ENCODE measurements around the gene SH3TC1. TPM values are rescaled to one million over a fixed set of nuclear protein-coding genes. Genes with fewer than 3 reads are reported as not detected.

The SH3TC1 gene
- total and polyA plus RNA-seq, 2 of the 13 experiments (the other 11 are each of a cell fraction or from before 2014, with no cell fraction given): 14.9 to 21.8 TPM

DNA sequence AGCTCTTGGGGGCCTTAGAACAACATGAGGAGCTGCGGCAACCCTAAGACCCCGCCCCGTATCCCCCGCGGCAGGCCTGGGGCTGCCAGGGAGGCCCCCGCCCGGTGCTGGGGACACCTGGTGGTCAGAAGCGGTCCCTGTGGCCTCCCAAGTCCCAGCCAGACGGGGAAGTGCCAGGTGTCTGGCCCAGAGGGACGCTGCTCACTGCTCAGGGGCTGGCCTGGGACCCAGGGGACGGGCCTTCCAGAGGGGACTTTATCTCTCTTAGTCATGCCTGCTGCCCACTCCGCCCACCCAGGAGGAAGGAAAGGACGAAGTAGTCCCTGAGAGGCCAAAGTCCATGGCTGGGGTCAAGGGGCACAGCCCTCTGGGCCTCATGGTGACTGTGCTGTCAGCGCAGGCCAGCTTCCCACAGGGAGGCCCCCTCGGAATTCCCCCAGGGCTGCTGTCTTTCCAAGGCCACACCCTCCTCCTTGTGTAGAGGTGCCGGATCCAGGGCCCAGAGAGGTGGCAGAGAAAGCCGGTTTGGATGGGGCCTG lies 39.5 kb downstream of the SH3TC1 start (continued):
- TF ChIP-seq, protein P1, sequence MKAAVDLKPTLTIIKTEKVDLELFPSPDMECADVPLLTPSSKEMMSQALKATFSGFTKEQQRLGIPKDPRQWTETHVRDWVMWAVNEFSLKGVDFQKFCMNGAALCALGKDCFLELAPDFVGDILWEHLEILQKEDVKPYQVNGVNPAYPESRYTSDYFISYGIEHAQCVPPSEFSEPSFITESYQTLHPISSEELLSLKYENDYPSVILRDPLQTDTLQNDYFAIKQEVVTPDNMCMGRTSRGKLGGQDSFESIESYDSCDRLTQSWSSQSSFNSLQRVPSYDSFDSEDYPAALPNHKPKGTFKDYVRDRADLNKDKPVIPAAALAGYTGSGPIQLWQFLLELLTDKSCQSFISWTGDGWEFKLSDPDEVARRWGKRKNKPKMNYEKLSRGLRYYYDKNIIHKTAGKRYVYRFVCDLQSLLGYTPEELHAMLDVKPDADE (CRISPR knock-in tag; IDR thresholded peaks at IDR 0.05): no peak
- TF ChIP-seq ZNF605 (CRISPR knock-in tag; IDR thresholded peaks at IDR 0.05) (peak; percentile 64), NFKB2 (CRISPR knock-in tag; IDR thresholded peaks at IDR 0.05; ENCODE audit: borderline replicate concordance) (0 out of 2 replicates have a peak, but pooled peaks have one; percentile 18), ASH2L (IDR thresholded peaks at IDR 0.05; ENCODE audit: insufficient read length, low read depth, low read length) (peak; percentile 69), GATAD2A (CRISPR knock-in tag; IDR thresholded peaks at IDR 0.05) (peak; percentile 72), ZNF747 (CRISPR knock-in tag; IDR thresholded peaks at IDR 0.05; ENCODE audit: borderline replicate concordance) (0 out of 2 replicates have a peak, but pooled peaks have one; percentile 22), PHF21A (CRISPR knock-in tag; IDR thresholded peaks at IDR 0.05) (peak; percentile 49; the same call in 1 of the 2 replicates), STAG1 (CRISPR knock-in tag; IDR thresholded peaks at IDR 0.05) (peak; percentile 45), MEIS2 (CRISPR knock-in tag; IDR thresholded peaks at IDR 0.05) (peak; percentile 82), ELF3 (CRISPR knock-in tag; IDR thresholded peaks at IDR 0.05) (peak; percentile 47), ZFP41 (CRISPR knock-in tag; IDR thresholded peaks at IDR 0.05; ENCODE audit: borderline replicate concordance) (no peak), ZMYM3 (CRISPR knock-in tag; IDR thresholded peaks at IDR 0.05) (no peak), CEBPG (CRISPR knock-in tag; IDR thresholded peaks at IDR 0.05) (no peak), NCOR1 (IDR thresholded peaks at IDR 0.05; ENCODE audit: borderline replicate concordance, low read length) (peak; percentile 82; the same call in 1 of the 2 replicates), RAD21 (CRISPR knock-in tag; IDR thresholded peaks at IDR 0.05) (peak; percentile 57), HDAC1 (CRISPR knock-in tag; IDR thresholded peaks at IDR 0.05) (peak; percentile 50; the same call in 1 of the 2 replicates), ISX (CRISPR knock-in tag; conservative IDR thresholded peaks at IDR 0.05) (no peak), ZSCAN25 (CRISPR knock-in tag; IDR thresholded peaks at IDR 0.05) (0 out of 2 replicates have a peak, but pooled peaks have one; percentile 39)
- TF ChIP-seq, protein P2, sequence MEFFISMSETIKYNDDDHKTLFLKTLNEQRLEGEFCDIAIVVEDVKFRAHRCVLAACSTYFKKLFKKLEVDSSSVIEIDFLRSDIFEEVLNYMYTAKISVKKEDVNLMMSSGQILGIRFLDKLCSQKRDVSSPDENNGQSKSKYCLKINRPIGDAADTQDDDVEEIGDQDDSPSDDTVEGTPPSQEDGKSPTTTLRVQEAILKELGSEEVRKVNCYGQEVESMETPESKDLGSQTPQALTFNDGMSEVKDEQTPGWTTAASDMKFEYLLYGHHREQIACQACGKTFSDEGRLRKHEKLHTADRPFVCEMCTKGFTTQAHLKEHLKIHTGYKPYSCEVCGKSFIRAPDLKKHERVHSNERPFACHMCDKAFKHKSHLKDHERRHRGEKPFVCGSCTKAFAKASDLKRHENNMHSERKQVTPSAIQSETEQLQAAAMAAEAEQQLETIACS (CRISPR knock-in tag; IDR thresholded peaks at IDR 0.05): no peak
- TF ChIP-seq, protein P3, sequence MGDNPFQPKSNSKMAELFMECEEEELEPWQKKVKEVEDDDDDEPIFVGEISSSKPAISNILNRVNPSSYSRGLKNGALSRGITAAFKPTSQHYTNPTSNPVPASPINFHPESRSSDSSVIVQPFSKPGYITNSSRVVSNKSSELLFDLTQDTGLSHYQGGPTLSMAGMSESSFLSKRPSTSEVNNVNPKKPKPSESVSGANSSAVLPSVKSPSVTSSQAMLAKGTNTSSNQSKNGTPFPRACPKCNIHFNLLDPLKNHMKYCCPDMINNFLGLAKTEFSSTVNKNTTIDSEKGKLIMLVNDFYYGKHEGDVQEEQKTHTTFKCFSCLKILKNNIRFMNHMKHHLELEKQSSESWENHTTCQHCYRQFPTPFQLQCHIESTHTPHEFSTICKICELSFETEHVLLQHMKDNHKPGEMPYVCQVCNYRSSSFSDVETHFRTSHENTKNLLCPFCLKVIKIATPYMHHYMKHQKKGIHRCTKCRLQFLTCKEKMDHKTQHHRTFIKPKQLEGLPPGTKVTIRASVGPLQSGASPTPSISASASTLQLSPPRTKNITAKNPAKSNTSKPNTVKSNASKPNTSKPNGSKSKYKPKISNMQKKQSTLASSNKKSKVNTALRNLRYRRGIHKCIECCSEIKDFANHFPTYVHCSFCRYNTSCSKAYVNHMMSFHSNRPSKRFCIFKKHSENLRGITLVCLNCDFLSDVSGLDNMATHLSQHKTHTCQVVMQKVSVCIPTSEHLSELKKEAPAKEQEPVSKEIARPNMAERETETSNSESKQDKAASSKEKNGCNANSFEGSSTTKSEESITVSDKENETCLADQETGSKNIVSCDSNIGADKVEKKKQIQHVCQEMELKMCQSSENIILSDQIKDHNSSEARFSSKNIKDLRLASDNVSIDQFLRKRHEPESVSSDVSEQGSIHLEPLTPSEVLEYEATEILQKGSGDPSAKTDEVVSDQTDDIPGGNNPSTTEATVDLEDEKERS (CRISPR knock-in tag; IDR thresholded peaks at IDR 0.05): no peak

Measured in HepG2 (cell line).